GM12865 (cell line): ENCODE data around the gene PTPRN2.

Experiments
- DNase-seq: peaks from one replicate; pipeline ENCODE4 v3.0.0; 2010; ENCODE audit warnings: low read depth
- H3K4me3 ChIP-seq: 2 replicates; pipeline ENCODE4 v1.5.1; 2011; ENCODE audit warnings: mild to moderate bottlenecking, low read depth, low read length, control low read depth
- CTCF ChIP-seq: IDR thresholded peaks from 2 replicates; pipeline ENCODE4 v1.5.1; 2011; ENCODE audit warnings: low read length, control low read depth, low read depth, inconsistent platforms; ENCODE audit not compliant: insufficient read depth; ENCODE audit errors: missing control alignments

The PTPRN2 gene

GRCh38 chr7:157693521-157694375 lies 893.9 kb downstream of the PTPRN2 start:
- DNase-seq: no peak

GRCh38 chr7:157693071-157693520 lies 894.5 kb downstream of the PTPRN2 start:
- no peak overlapping the region for H3K4me3 ChIP-seq
- TF ChIP-seq CTCF: no peak
- DNase-seq: no peak

More at GRCh38 chr7:157693521-157694375, 893.9 kb downstream of the PTPRN2 start:
- no peak overlapping the region for H3K4me3 ChIP-seq
- TF ChIP-seq CTCF: no peak

- no peak for DNase-seq
- no peak for TF ChIP-seq CTCF
- no peak overlapping the region for H3K4me3 ChIP-seq
Measured at GRCh38 chr7:157692460-157693011, 895.1 kb downstream of the PTPRN2 start.

- TF ChIP-seq CTCF: no peak
- DNase-seq: no peak
- H3K4me3 ChIP-seq: no peak overlapping the region
Measured at GRCh38 chr7:157691586-157692459, 895.8 kb downstream of the PTPRN2 start.

GRCh38 chr7:157690833-157691585 lies 896.6 kb downstream of the PTPRN2 start:
- DNase-seq: no peak
- TF ChIP-seq CTCF: no peak
- no peak overlapping the region for H3K4me3 ChIP-seq
